ENCODE measurements around the gene HOXB7. TPM values are rescaled to one million over a fixed set of nuclear protein-coding genes. Genes with fewer than 3 reads are reported as not detected.

The HOXB7 gene
- total RNA-seq, 1 experiment from 2014 or later, result not detected

DNA sequence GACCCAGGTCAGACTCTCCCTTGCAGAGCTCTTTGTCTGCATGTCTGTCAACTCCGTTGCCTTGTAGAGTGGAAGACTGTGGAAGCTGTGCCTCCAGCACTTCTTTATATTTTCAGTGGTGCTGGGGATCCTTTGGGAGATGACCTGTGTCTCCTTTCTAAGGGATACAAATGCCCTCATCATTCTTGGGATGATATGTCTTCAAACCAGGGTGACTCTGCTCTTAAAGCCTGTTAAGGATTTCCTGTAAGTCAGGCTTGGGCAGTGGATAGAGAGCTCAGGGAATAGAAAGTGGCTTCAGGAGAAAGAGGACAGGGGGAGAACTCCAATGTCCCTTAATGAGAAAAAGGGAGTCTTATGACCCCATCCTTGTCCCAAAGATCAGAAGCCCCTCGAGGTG lies 22.3 kb downstream of the HOXB7 start:
- Mint-ChIP-seq H3K27me3 (ENCODE audit: low read depth) (peaks cover 100% of the 10 kb centered on the region), H3K36me3 (ENCODE audit: insufficient read depth in 1 of 3, low read depth in 3 of 3) (no peaks in the 10 kb centered on the region; a peak in 1 of 7 replicates), H3K9me3 (peaks cover 7 to 14% of the 10 kb centered on the region in 2 experiments; a peak in 3 of 5 replicates), H3K27ac (no peak overlapping the region), H3K4me1 (peaks cover 13 to 27% of the 10 kb centered on the region in 2 experiments), H3K4me3 (no peak overlapping the region)
- H2BK5ac ChIP-seq (ENCODE audit: insufficient read length, low read length), result no peak overlapping the region
- H4K91ac ChIP-seq (ENCODE audit: insufficient read length, low read depth, low read length), result no peak overlapping the region
- no peak overlapping the region for H2BK120ac ChIP-seq (ENCODE audit: low read depth, low read length, poor library complexity, severe bottlenecking)
- H3K79me1 ChIP-seq (ENCODE audit: insufficient read depth, low read depth, low read length, poor library complexity, severe bottlenecking), result no peaks in the 10 kb centered on the region
- no peak overlapping the region for H3K23ac ChIP-seq (ENCODE audit: insufficient read length, low read depth, low read length)
- no peaks in the 10 kb centered on the region for H3K79me2 ChIP-seq (ENCODE audit: insufficient read depth, low read length)
- no peak overlapping the region for H4K5ac ChIP-seq (ENCODE audit: insufficient read length, low read depth, low read length)
- no CpG with 5 or more reads among the region's 2 CpGs for WGBS (ENCODE audit: extremely low coverage, insufficient read length, low lambda C conversion rate)
- H2BK20ac ChIP-seq (ENCODE audit: low read depth, low read length, poor library complexity, severe bottlenecking), result no peak overlapping the region
- H3K14ac ChIP-seq (ENCODE audit: insufficient read depth, low read length), result no peak overlapping the region
- H4K20me1 ChIP-seq (ENCODE audit: control insufficient read depth, insufficient read depth, insufficient read length), result no peaks in the 10 kb centered on the region
- no peak overlapping the region for H2AFZ ChIP-seq (ENCODE audit: low read length)
- no peak overlapping the region for H3K27ac ChIP-seq (ENCODE audit: insufficient read length, low read depth, low read length)
- TF ChIP-seq, protein P1, sequence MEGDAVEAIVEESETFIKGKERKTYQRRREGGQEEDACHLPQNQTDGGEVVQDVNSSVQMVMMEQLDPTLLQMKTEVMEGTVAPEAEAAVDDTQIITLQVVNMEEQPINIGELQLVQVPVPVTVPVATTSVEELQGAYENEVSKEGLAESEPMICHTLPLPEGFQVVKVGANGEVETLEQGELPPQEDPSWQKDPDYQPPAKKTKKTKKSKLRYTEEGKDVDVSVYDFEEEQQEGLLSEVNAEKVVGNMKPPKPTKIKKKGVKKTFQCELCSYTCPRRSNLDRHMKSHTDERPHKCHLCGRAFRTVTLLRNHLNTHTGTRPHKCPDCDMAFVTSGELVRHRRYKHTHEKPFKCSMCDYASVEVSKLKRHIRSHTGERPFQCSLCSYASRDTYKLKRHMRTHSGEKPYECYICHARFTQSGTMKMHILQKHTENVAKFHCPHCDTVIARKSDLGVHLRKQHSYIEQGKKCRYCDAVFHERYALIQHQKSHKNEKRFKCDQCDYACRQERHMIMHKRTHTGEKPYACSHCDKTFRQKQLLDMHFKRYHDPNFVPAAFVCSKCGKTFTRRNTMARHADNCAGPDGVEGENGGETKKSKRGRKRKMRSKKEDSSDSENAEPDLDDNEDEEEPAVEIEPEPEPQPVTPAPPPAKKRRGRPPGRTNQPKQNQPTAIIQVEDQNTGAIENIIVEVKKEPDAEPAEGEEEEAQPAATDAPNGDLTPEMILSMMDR (conservative IDR thresholded peaks at IDR 0.05), result no peak
- H3K4me2 ChIP-seq (ENCODE audit: insufficient read depth, insufficient read length, low read length), result no peak overlapping the region
- H3K27me3 ChIP-seq (ENCODE audit: insufficient read depth, low read length), result peaks cover 100% of the 10 kb centered on the region
- H3K18ac ChIP-seq (ENCODE audit: insufficient read length, low read depth, low read length), result no peak overlapping the region
- H3K9me3 ChIP-seq (ENCODE audit: control insufficient read depth, low read depth, low read length), result no peaks in the 10 kb centered on the region
- peaks cover 3% of the 10 kb centered on the region for H3K23me2 ChIP-seq (ENCODE audit: insufficient read length, low read depth, low read length, poor library complexity, severe bottlenecking)
- H3K4ac ChIP-seq (ENCODE audit: low read depth, low read length), result no peak overlapping the region
- DNase-seq, result no peak
- no peak overlapping the region for H4K8ac ChIP-seq (replicated peaks; ENCODE audit: insufficient read length, low read depth, low read length)
- no peak overlapping the region for H3T11ph ChIP-seq (ENCODE audit: low read length)
- H2AK5ac ChIP-seq (ENCODE audit: insufficient read length, low read length), result no peak overlapping the region
- no peak overlapping the region for H3K9ac ChIP-seq (ENCODE audit: extremely low read depth, insufficient read length, low read length)
- no peak overlapping the region for H2BK15ac ChIP-seq (ENCODE audit: low read depth, low read length)
- H2BK12ac ChIP-seq (ENCODE audit: insufficient read length, low read depth, low read length), result no peak overlapping the region
- H3K56ac ChIP-seq (ENCODE audit: insufficient read length, low read depth, low read length), result no peak overlapping the region
- no peaks in the 10 kb centered on the region for H3K4me1 ChIP-seq (ENCODE audit: insufficient read depth, low read length)

Measured in H9 (cell line).